Measurements from ENCODE around the gene HSD17B14.

DNA sequence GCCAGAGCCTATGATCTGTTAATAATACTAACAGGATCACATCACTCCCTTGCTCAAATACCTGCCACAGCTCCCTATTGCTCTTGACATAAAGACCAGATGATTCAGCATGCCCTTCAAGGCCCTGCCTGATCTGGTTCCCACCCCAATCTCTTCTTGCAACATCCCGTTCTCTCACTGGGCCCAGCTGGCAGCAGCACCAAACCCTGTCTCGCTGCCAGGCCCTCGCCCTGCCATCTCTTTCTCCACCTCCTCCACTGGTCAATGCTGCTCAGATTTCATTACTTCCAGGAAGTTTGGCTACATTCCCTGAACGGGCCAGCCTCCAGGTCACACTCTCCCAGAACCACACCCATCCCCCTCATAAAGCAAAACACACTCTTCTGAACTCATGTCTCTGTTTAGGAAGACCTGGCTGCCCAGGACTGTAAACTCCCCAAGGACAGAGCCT, 16.9 kb downstream of the HSD17B14 start:
- TF ChIP-seq, protein P1, sequence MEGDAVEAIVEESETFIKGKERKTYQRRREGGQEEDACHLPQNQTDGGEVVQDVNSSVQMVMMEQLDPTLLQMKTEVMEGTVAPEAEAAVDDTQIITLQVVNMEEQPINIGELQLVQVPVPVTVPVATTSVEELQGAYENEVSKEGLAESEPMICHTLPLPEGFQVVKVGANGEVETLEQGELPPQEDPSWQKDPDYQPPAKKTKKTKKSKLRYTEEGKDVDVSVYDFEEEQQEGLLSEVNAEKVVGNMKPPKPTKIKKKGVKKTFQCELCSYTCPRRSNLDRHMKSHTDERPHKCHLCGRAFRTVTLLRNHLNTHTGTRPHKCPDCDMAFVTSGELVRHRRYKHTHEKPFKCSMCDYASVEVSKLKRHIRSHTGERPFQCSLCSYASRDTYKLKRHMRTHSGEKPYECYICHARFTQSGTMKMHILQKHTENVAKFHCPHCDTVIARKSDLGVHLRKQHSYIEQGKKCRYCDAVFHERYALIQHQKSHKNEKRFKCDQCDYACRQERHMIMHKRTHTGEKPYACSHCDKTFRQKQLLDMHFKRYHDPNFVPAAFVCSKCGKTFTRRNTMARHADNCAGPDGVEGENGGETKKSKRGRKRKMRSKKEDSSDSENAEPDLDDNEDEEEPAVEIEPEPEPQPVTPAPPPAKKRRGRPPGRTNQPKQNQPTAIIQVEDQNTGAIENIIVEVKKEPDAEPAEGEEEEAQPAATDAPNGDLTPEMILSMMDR (IDR thresholded peaks at IDR 0.05), result no peak
- TF ChIP-seq POLR2AphosphoS5 (IDR thresholded peaks at IDR 0.05) (peak; percentile 77 to 92 (median 79)), POLR2A (IDR thresholded peaks at IDR 0.05) (no peak), EP300 (IDR thresholded peaks at IDR 0.05) (peak; percentile 16)

Data from stomach (tissue), 4 donors.